ENCODE results near the gene SPPL2B. TPM values are rescaled to one million over a fixed set of nuclear protein-coding genes. Genes with fewer than 3 reads are reported as not detected.

SPPL2B gene
- total and polyA plus RNA-seq, 2 experiments from 2014 or later, result 23.5 to 51.0 TPM

GRCh38 chr19:2333027-2333806, 4.7 kb downstream of the SPPL2B start:
- peaks cover 42% of the 10 kb centered on the region for H3K4me1 Mint-ChIP-seq
- no peak overlapping the region; the same call in 2 of the 3 replicates for H3K4me3 Mint-ChIP-seq
- peaks cover 35% of the 10 kb centered on the region for H3K27me3 Mint-ChIP-seq (ENCODE audit: insufficient read depth, low read depth, poor library complexity)
- no peaks in the 10 kb centered on the region for H3K36me3 ChIP-seq (ENCODE audit: insufficient read depth)
- peaks cover 13% of the 10 kb centered on the region for H4K20me1 ChIP-seq (replicated peaks; ENCODE audit: insufficient read depth)
- H3K36me3 Mint-ChIP-seq (ENCODE audit: low read depth), result peaks cover 28% of the 10 kb centered on the region
- H3K4me1 ChIP-seq (ENCODE audit: insufficient read depth), result peaks cover 17% of the 10 kb centered on the region
- peaks cover 16% of the 10 kb centered on the region for H3K9me3 Mint-ChIP-seq
- TF ChIP-seq EZH2 (IDR thresholded peaks at IDR 0.05; ENCODE audit: low read depth, unreplicated experiment) (no peak), JUNB (IDR thresholded peaks at IDR 0.05; ENCODE audit: unreplicated experiment) (no peak), NANOG (IDR thresholded peaks at IDR 0.05; ENCODE audit: borderline replicate concordance) (no peak), EZH2phosphoT487 (IDR thresholded peaks at IDR 0.05; ENCODE audit: unreplicated experiment) (no peak), ZNF462 (CRISPR knock-in tag; IDR thresholded peaks at IDR 0.05) (no peak), CREB1 (CRISPR knock-in tag; IDR thresholded peaks at IDR 0.05; ENCODE audit: low read depth) (no peak), STAT1 (IDR thresholded peaks at IDR 0.05; ENCODE audit: unreplicated experiment) (no peak), POLR2AphosphoS5 (IDR thresholded peaks at IDR 0.05; ENCODE audit: low read depth) (no peak), ZNF114 (CRISPR knock-in tag; IDR thresholded peaks at IDR 0.05) (no peak), ZNF331 (CRISPR knock-in tag; IDR thresholded peaks at IDR 0.05; ENCODE audit: low read depth) (no peak), REST (IDR thresholded peaks at IDR 0.05; ENCODE audit: unreplicated experiment) (no peak), CTCF (conservative IDR thresholded peaks at IDR 0.05; ENCODE audit: low read depth in 2 of 2) (no peak)
- TF ChIP-seq, protein P1, sequence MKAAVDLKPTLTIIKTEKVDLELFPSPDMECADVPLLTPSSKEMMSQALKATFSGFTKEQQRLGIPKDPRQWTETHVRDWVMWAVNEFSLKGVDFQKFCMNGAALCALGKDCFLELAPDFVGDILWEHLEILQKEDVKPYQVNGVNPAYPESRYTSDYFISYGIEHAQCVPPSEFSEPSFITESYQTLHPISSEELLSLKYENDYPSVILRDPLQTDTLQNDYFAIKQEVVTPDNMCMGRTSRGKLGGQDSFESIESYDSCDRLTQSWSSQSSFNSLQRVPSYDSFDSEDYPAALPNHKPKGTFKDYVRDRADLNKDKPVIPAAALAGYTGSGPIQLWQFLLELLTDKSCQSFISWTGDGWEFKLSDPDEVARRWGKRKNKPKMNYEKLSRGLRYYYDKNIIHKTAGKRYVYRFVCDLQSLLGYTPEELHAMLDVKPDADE (IDR thresholded peaks at IDR 0.05), result no peak
- H3K79me2 ChIP-seq (replicated peaks; ENCODE audit: insufficient read depth), result peaks cover 65% of the 10 kb centered on the region
- H3F3A ChIP-seq (replicated peaks; ENCODE audit: low read depth), result peaks cover 24% of the 10 kb centered on the region
- no peak overlapping the region for H3K4me3 ChIP-seq
- DNase-seq (ENCODE audit: low spot score) (no peak), ATAC-seq (no peak)
- no peak overlapping the region for H2AFZ ChIP-seq
- H3K9me2 ChIP-seq (ENCODE audit: insufficient read depth), result no peaks in the 10 kb centered on the region; the same call in 1 of the 2 replicates
- H3K4me2 ChIP-seq, result no peak overlapping the region
- H3K27me3 ChIP-seq (ENCODE audit: insufficient read depth), result no peaks in the 10 kb centered on the region
- no peak overlapping the region for H3K27ac ChIP-seq (ENCODE audit: low read depth)
- peak overlapping the region; percentile 84; the same call in 1 of the 2 replicates for H3K27ac Mint-ChIP-seq
